ENCODE measurements around the gene RBBP5.

- TF ChIP-seq, protein P1, sequence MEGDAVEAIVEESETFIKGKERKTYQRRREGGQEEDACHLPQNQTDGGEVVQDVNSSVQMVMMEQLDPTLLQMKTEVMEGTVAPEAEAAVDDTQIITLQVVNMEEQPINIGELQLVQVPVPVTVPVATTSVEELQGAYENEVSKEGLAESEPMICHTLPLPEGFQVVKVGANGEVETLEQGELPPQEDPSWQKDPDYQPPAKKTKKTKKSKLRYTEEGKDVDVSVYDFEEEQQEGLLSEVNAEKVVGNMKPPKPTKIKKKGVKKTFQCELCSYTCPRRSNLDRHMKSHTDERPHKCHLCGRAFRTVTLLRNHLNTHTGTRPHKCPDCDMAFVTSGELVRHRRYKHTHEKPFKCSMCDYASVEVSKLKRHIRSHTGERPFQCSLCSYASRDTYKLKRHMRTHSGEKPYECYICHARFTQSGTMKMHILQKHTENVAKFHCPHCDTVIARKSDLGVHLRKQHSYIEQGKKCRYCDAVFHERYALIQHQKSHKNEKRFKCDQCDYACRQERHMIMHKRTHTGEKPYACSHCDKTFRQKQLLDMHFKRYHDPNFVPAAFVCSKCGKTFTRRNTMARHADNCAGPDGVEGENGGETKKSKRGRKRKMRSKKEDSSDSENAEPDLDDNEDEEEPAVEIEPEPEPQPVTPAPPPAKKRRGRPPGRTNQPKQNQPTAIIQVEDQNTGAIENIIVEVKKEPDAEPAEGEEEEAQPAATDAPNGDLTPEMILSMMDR (IDR thresholded peaks at IDR 0.05) = no peak
- TF ChIP-seq POLR2A (IDR thresholded peaks at IDR 0.05; ENCODE audit: low read depth) (no peak), EP300 (IDR thresholded peaks at IDR 0.05) (no peak), POLR2AphosphoS5 (IDR thresholded peaks at IDR 0.05) (no peak)
These were observed 53.8 kb downstream of the RBBP5 start for GRCh38 chr1:205068001-205068400.

Data from esophagus muscularis mucosa (tissue), 4 donors.